ENCODE measurements around the gene DMXL2.
A peak's percentile ranks its signal among the peaks of the same experiment; 100 is the strongest.

DMXL2 gene

GRCh38 chr15:51503003-51503402, 119.6 kb downstream of the DMXL2 start (continued):
- TF ChIP-seq KLF10 (tag by site-specific recombination; IDR thresholded peaks at IDR 0.05) (no peak), ZNF324 (tag by site-specific recombination; IDR thresholded peaks at IDR 0.05) (no peak)

- no peak for TF ChIP-seq ZBTB10 (tag by site-specific recombination; IDR thresholded peaks at IDR 0.05)
- no peak for TF ChIP-seq ZNF19 (tag by site-specific recombination; IDR thresholded peaks at IDR 0.05; ENCODE audit: low read depth)
- TF ChIP-seq ZNF169 (tag by site-specific recombination; IDR thresholded peaks at IDR 0.05) = no peak
- TF ChIP-seq SP2 (tag by site-specific recombination; IDR thresholded peaks at IDR 0.05) = no peak
- TF ChIP-seq SCRT1 (tag by site-specific recombination; IDR thresholded peaks at IDR 0.05; ENCODE audit: borderline replicate concordance) = no peak
- no peak for TF ChIP-seq ZNF2 (tag by site-specific recombination; IDR thresholded peaks at IDR 0.05)
- TF ChIP-seq ZNF654 (tag by site-specific recombination; IDR thresholded peaks at IDR 0.05; ENCODE audit: low read depth) = peak; percentile 39
- Histone ChIP-seq H3K36me3 (ENCODE audit: control insufficient read depth in 2 of 2, insufficient read depth in 1 of 2, low read length in 2 of 2) (peaks cover 0 to 7% of the 10 kb centered on the region in 2 experiments; a peak in 2 of 3 replicates), H3K4me1 (ENCODE audit: control insufficient read depth, insufficient read depth, low read length) (no peaks in the 10 kb centered on the region), H3K9me3 (ENCODE audit: control insufficient read depth, insufficient read depth, low read depth, low read length) (no peaks in the 10 kb centered on the region), H3K27ac (ENCODE audit: extremely low read depth, low read depth, low read length) (no peak overlapping the region), H3K4me3 (ENCODE audit: low read depth, low read length) (no peak overlapping the region)
- CTCF ChIA-PET = interaction anchor here (0.6 to 5.1 kb wide), 15 partner anchors 8 to 805 kb away, joined by 3 to 25 read pairs (median 4); no protein-coding TSS in a partner anchor
- POLR2A ChIA-PET = no interaction called here
These were observed 123.1 kb downstream of the DMXL2 start for GRCh38 chr15:51499379-51499976.

- CTCF ChIA-PET = interaction anchor here (1.6 to 5.1 kb wide), 3 partner anchors 11 to 216 kb away, joined by 4 to 25 read pairs (median 4); no protein-coding TSS in a partner anchor
- POLR2A ChIA-PET = no interaction called here
- Histone ChIP-seq H3K4me3 (ENCODE audit: low read depth, low read length) (no peak overlapping the region), H3K36me3 (ENCODE audit: control insufficient read depth in 2 of 2, insufficient read depth in 1 of 2, low read length in 2 of 2) (peaks cover 0 to 7% of the 10 kb centered on the region in 2 experiments; a peak in 2 of 3 replicates), H3K27ac (ENCODE audit: extremely low read depth, low read depth, low read length) (no peak overlapping the region), H3K4me1 (ENCODE audit: control insufficient read depth, insufficient read depth, low read length) (no peaks in the 10 kb centered on the region), H3K9me3 (ENCODE audit: control insufficient read depth, insufficient read depth, low read depth, low read length) (no peaks in the 10 kb centered on the region)
- TF ChIP-seq ZNF639 (tag by site-specific recombination; IDR thresholded peaks at IDR 0.05) (no peak), ZNF426 (tag by site-specific recombination; IDR thresholded peaks at IDR 0.05) (no peak), ZBTB21 (tag by site-specific recombination; IDR thresholded peaks at IDR 0.05) (no peak), KLF9 (tag by site-specific recombination; IDR thresholded peaks at IDR 0.05; ENCODE audit: low read depth) (no peak), ZXDB (tag by site-specific recombination; IDR thresholded peaks at IDR 0.05) (no peak), ZNF184 (tag by site-specific recombination; IDR thresholded peaks at IDR 0.05) (no peak), ZNF433 (tag by site-specific recombination; IDR thresholded peaks at IDR 0.05; ENCODE audit: low read depth) (no peak), ZNF623 (tag by site-specific recombination; IDR thresholded peaks at IDR 0.05) (no peak), TSHZ1 (tag by site-specific recombination; IDR thresholded peaks at IDR 0.05; ENCODE audit: borderline replicate concordance) (no peak), ZNF398 (tag by site-specific recombination; IDR thresholded peaks at IDR 0.05) (no peak), ZNF157 (tag by site-specific recombination; IDR thresholded peaks at IDR 0.05) (no peak), HOXC10 (CRISPR knock-in tag; IDR thresholded peaks at IDR 0.05) (no peak), ZNF112 (tag by site-specific recombination; IDR thresholded peaks at IDR 0.05) (no peak), REPIN1 (tag by site-specific recombination; IDR thresholded peaks at IDR 0.05; ENCODE audit: low read depth) (no peak), ZNF560 (tag by site-specific recombination; IDR thresholded peaks at IDR 0.05; ENCODE audit: borderline replicate concordance) (no peak), ZNF555 (tag by site-specific recombination; conservative IDR thresholded peaks at IDR 0.05) (no peak)
These were observed 124.8 kb downstream of the DMXL2 start for GRCh38 chr15:51497806-51498205.
